ENCODE data around the gene DAB1.

Gene DAB1

DNA sequence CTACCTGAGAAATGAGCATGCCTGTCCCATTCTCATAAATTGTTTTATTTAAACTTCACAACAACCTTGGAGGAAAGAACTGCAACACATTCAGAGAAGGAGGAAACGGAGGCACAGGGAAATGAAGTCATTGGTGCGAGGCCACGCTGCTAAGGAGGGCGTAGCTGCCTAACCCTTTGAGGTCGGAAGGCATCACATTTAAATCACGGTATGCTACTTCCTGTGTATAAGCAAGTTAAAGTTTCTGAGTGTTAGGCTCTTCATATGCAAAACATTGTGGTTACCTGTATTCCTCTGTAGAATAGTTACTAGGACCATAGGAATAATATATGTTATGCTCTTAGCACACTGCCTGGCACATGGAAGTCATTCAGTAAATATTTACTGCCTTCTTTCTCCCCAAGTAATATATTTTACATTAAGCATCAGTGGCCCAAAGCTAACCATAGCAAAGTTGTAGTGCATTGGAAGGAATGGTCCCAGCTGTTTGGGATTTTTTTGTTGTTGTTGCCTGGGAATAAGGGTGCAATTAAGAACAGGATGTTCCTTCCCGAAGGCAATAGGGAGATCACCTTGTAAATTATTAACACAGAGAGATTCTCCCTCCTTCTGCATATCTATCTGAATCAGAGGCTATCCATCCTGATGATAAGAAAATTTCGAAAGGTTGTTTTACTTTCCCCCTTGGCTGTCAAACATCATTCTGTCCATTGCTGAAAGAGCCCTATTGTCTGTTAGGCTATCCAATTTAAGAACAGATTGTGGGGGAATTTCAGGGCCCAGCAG is 265.8 kb downstream of the DAB1 start:
- no peaks in the 10 kb centered on the region; the same call in 1 of the 2 replicates for H3K9me3 ChIP-seq
- H3K27me3 ChIP-seq = no peaks in the 10 kb centered on the region
- no peak overlapping the region for H3K4me3 ChIP-seq
- peaks cover 19% of the 10 kb centered on the region for H3K4me1 ChIP-seq
- H3K27ac ChIP-seq = no peak overlapping the region
- H3K9ac ChIP-seq = no peak overlapping the region
- peak overlapping the region; percentile 49 for H3K4me2 ChIP-seq
- no peak for TF ChIP-seq Cebpa-rat (IDR thresholded peaks at IDR 0.05)
- H3K36me3 ChIP-seq = no peaks in the 10 kb centered on the region
- H4K20me1 ChIP-seq = no peaks in the 10 kb centered on the region

DNA sequence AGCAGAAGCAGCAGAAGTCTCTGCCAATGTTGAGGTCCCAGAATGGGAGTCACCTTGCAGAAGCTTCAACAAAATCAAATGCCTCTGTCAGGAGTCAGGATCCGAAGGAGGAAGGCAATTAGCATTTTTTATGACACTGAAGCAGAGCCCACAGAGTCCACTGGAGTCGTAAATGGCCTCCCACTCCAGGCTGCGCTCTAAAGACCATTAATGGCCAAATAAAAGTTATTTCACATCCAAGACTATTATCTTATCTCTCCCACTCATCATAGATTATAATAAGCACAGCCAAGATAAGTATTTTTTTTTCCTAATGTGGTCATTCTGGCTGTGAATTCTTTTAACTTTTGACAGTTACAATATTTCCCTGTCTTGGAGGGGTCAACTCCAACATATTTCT is 267.0 kb downstream of the DAB1 start:
- H3K4me3 ChIP-seq = no peak overlapping the region
- no peaks in the 10 kb centered on the region for H4K20me1 ChIP-seq
- H3K27ac ChIP-seq = no peak overlapping the region
- peaks cover 17% of the 10 kb centered on the region for H3K4me1 ChIP-seq
- H3K4me2 ChIP-seq = peak overlapping the region; percentile 49
- H3K9ac ChIP-seq = no peak overlapping the region
- no peak for TF ChIP-seq Cebpa-rat (IDR thresholded peaks at IDR 0.05)
- H3K36me3 ChIP-seq = no peaks in the 10 kb centered on the region
- no peaks in the 10 kb centered on the region; the same call in 1 of the 2 replicates for H3K9me3 ChIP-seq
- no peaks in the 10 kb centered on the region for H3K27me3 ChIP-seq

DNA sequence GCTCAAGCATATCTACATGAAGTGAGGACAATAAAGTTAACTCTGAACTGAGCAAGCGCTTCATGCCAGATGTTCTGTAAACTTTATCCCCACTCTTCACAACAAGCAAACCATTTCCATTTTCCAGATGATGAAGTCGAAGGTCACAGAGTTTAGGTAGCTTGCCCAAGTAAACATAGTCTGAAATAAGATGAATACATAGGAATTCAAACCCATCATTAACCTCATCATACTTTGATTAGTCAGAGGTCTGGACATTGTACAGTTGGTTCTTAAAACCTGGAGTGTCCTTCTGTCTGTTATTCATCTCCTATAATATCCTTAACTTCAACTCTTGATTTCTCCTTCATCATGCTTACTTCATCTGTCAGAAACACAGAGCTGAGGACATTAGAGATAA is 277.8 kb downstream of the DAB1 start:
- no peak overlapping the region for H3K4me2 ChIP-seq
- H3K4me1 ChIP-seq = no peaks in the 10 kb centered on the region
- no peak for TF ChIP-seq Cebpa-rat (IDR thresholded peaks at IDR 0.05)

DNA sequence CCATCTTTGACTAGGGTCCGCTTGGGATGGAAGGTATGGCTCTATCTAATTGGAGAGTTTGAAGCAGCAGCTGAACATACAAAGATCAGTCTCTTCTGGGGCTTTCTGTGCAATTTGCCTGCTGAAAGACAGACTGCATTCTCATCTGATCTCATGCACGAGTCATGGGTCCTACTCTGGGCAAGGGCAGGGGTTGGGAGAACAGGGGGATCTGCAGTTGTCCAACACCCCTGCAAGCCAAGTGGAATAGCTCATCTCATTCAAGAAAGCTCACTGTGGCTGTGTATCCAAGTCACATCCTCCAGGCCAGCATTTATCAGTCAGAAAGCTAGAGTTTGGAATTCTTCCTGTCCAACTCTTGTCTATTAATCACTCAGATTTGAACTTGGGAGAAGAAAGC is 280.9 kb downstream of the DAB1 start:
- Histone ChIP-seq H3K27ac (no peak overlapping the region), H3K27me3 (no peaks in the 10 kb centered on the region), H3K4me3 (no peak overlapping the region), H4K20me1 (no peaks in the 10 kb centered on the region), H3K36me3 (peaks cover 8% of the 10 kb centered on the region; the same call in 1 of the 2 replicates), H3K4me1 (peaks cover 6% of the 10 kb centered on the region; the same call in 1 of the 2 replicates), H3K9me3 (no peaks in the 10 kb centered on the region), H3K4me2 (no peak overlapping the region), H3K9ac (no peak overlapping the region)
- TF ChIP-seq Cebpa-rat (IDR thresholded peaks at IDR 0.05) = no peak

More for the DNA sequence above, 277.8 kb downstream of the DAB1 start:
- peaks cover 8% of the 10 kb centered on the region; the same call in 1 of the 2 replicates for H3K36me3 ChIP-seq
- no peak overlapping the region for H3K27ac ChIP-seq
- no peaks in the 10 kb centered on the region for H4K20me1 ChIP-seq
- no peaks in the 10 kb centered on the region for H3K9me3 ChIP-seq
- no peak overlapping the region for H3K4me3 ChIP-seq
- no peak overlapping the region for H3K9ac ChIP-seq
- H3K27me3 ChIP-seq = no peaks in the 10 kb centered on the region

DNA sequence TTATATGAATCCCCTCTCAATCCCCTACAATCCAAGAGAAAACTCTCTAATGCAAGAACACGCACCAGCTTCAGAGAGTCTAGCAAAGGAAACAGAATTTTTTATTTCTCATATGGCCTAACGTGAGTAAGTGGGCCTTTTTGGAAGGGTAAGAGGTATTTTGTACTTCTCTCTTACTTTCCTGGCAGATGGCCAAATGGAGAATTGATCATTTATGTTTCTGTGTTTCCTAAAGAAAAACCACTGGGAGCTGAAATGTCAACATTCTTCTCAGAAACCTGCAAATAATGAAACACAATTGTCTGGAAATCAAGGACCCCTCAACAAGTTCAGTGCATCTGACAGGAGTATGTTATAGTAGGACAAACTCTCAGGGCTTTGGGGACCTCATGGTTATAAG is 281.7 kb downstream of the DAB1 start:
- TF ChIP-seq Cebpa-rat (IDR thresholded peaks at IDR 0.05) = no peak
- H3K4me1 ChIP-seq = peaks cover 6% of the 10 kb centered on the region; the same call in 1 of the 2 replicates
- peaks cover 8% of the 10 kb centered on the region; the same call in 1 of the 2 replicates for H3K36me3 ChIP-seq
- H3K9me3 ChIP-seq = no peaks in the 10 kb centered on the region
- no peaks in the 10 kb centered on the region for H3K27me3 ChIP-seq
- no peak overlapping the region for H3K4me2 ChIP-seq
- no peak overlapping the region for H3K4me3 ChIP-seq
- no peak overlapping the region for H3K27ac ChIP-seq
- H4K20me1 ChIP-seq = no peaks in the 10 kb centered on the region
- no peak overlapping the region for H3K9ac ChIP-seq

DNA sequence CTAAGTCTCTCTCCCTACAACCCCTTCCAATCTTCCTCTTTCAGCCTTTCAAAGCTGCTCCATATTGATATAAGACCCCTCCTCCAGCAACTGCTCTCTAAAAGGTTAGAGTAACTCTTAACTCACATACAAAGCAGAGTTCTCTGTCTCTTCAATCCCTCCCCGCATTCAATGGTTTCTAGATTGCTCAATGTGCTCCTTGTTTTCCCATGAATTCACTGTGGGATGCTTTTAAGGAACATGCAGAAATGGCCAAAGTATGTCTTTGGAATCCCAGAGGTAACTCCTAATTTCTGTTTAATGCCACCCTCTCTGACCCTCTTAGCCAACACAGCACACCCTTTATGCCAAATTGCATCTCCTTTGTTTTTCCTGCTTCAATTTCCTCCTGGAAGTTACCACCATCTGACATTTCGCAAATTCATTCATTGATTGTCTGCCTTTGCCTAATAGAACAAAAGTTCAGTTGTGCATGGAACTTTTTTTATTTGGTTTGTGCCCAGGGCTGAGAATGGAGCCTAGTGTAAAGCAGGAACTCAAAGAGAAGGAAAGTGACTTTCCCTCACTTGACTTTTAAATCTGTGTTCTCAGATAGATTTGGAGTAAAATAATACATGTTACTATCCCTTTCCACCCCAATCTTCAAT is 285.3 kb downstream of the DAB1 start:
- H3K9ac ChIP-seq = no peak overlapping the region
- H4K20me1 ChIP-seq = no peaks in the 10 kb centered on the region
- no peaks in the 10 kb centered on the region for H3K9me3 ChIP-seq
- H3K27me3 ChIP-seq = no peaks in the 10 kb centered on the region
- H3K4me2 ChIP-seq = no peak overlapping the region
- H3K27ac ChIP-seq = no peak overlapping the region
- H3K4me1 ChIP-seq = peaks cover 6% of the 10 kb centered on the region; the same call in 1 of the 2 replicates
- no peak for TF ChIP-seq Cebpa-rat (IDR thresholded peaks at IDR 0.05)
- H3K36me3 ChIP-seq = peaks cover 16% of the 10 kb centered on the region; the same call in 1 of the 2 replicates
- no peak overlapping the region for H3K4me3 ChIP-seq

DNA sequence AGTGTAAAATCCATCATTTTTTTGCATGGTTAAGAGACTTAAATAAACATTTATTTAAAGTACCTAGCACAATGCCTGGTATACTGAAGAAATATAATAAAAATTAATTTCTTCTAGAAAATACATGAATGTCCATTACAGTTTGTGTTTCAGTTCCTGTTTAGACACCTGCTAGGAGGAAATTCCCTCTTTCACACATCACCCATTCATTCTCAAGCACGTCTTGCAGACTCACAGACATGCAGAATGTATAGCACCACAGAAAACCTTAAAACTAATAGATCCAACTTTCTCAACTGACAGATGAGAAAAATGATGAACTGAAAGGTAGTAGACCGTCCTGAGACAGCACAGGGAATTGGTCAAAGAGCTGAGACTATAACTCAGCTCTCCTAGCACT is 285.9 kb downstream of the DAB1 start:
- Histone ChIP-seq H3K27ac (no peak overlapping the region), H4K20me1 (no peaks in the 10 kb centered on the region), H3K4me2 (no peak overlapping the region), H3K9me3 (no peaks in the 10 kb centered on the region), H3K36me3 (peaks cover 15% of the 10 kb centered on the region; the same call in 1 of the 2 replicates), H3K4me3 (no peak overlapping the region), H3K4me1 (peaks cover 6% of the 10 kb centered on the region; the same call in 1 of the 2 replicates), H3K9ac (no peak overlapping the region), H3K27me3 (no peaks in the 10 kb centered on the region)
- TF ChIP-seq Cebpa-rat (IDR thresholded peaks at IDR 0.05) = no peak

DNA sequence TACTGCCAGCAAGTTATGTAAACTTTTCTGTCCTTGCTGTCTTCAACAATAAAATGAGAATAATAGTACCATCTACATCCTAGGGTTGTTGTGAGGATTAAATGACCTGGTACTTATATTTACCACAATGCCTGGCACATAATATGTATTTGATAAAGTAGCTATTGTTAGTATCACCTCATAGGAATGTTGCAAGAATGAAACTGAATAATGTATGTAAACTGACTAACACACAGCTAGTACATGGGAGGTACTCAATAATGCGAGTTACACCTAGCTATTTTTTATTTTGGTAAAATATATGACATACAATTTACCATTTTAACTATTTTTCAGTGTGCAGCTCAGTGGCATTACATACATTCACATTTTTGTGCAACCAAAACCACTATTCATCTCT is 289.1 kb downstream of the DAB1 start:
- no peak overlapping the region for H3K4me2 ChIP-seq
- H4K20me1 ChIP-seq = no peaks in the 10 kb centered on the region
- 0 out of 2 replicates have a peak, but pooled peaks cover 9% of the 10 kb centered on the region for H3K36me3 ChIP-seq
- H3K27me3 ChIP-seq = no peaks in the 10 kb centered on the region
- H3K9me3 ChIP-seq = no peaks in the 10 kb centered on the region
- H3K9ac ChIP-seq = no peak overlapping the region
- H3K27ac ChIP-seq = no peak overlapping the region
- H3K4me1 ChIP-seq = peaks cover 6% of the 10 kb centered on the region; the same call in 1 of the 2 replicates
- no peak overlapping the region for H3K4me3 ChIP-seq
- no peak for TF ChIP-seq Cebpa-rat (IDR thresholded peaks at IDR 0.05)

DNA sequence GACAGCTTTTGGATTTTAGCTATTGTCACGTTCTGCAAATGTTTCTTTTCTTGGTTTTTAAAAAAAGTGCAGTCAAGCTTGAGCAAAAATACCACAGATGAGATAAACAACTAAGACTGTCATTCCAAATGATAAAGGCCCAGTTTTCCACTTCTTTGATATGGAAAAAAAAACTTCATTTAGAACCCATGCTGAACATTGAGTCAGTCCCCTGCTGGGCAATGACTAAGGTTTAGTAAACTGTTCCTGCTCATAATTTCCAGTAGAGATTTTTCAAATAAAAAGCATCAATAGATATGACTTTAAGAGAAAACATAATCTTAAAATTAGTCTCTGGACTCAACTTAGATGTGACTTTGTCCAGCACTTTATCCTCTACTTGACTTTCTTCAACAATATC is 290.2 kb downstream of the DAB1 start:
- Histone ChIP-seq H3K36me3 (peaks cover 13% of the 10 kb centered on the region; the same call in 1 of the 2 replicates), H4K20me1 (no peaks in the 10 kb centered on the region), H3K9me3 (no peaks in the 10 kb centered on the region), H3K27ac (no peak overlapping the region), H3K4me3 (no peak overlapping the region), H3K9ac (no peak overlapping the region), H3K27me3 (no peaks in the 10 kb centered on the region), H3K4me1 (peaks cover 6% of the 10 kb centered on the region; the same call in 1 of the 2 replicates), H3K4me2 (no peak overlapping the region)
- TF ChIP-seq Cebpa-rat (IDR thresholded peaks at IDR 0.05) = no peak
